Gastroesophageal sphincter (tissue), 3 donors: ENCODE measurements around the gene ATP6V0B.

Experiments used
- CTCF ChIP-seq, 4 experiments: fragments of 200-600 bp in 2 of 4; fragments of 450-650 bp in 2 of 4; sonication (generic) in 1 of 4; IDR thresholded peaks; one replicate each; pipeline ENCODE4 v1.5.1; 2017 to 2019; ENCODE audit warnings: antibody characterized with exemption in 4 of 4, mild to moderate bottlenecking in 2 of 4, moderate library complexity in 2 of 4
- POLR2A ChIP-seq, 2 donors: fragments of 450-650 bp; IDR thresholded peaks; one replicate each; pipeline ENCODE4 v1.6.1; 2017; ENCODE audit warnings: antibody characterized with exemption in 2 of 2, mild to moderate bottlenecking in 2 of 2, moderate library complexity in 1 of 2
- POLR2AphosphoS5 ChIP-seq: sonication (generic); formaldehyde crosslinking; IDR thresholded peaks from one replicate; pipeline ENCODE4 v1.6.1; 2017; ENCODE audit warnings: antibody characterized with exemption

DNA sequence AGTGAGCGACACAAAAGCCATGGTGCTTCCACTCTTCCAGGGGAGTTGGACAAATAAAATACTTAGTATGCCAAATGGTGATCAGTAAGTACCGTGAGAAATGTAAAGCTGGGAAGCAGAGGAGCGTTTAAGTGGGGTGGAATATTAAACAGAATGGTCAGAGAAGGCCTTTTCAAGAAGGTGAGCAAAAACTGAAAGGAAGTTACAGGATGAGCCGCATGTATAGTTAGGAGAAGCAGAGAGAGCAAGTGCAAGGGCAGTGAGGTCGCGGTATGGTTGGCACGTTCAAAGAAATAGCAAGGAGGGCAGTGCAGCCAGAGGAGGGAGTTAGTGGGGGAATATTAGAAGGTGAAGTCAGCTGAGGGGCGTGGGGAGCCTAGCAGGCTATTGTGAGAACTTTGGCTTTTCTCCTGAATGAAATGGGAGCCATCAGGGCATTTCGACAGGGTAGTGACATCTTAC, 748 bp upstream of the ATP6V0B start:
- TF ChIP-seq POLR2A (IDR thresholded peaks at IDR 0.05) = no peak
- TF ChIP-seq CTCF (IDR thresholded peaks at IDR 0.05) = no peak
- no peak for TF ChIP-seq POLR2AphosphoS5
